ENCODE results near the gene ZNF382. TPM values are rescaled to one million over a fixed set of nuclear protein-coding genes. Genes with fewer than 3 reads are reported as not detected.

ZNF382 gene
- total RNA-seq: 4.9 TPM
- long read RNA-seq, full-length matches to known transcripts: 2 of 4 reads
- long read RNA-seq, partial matches to known transcripts: 0 of 4 reads
- long read RNA-seq, other reads (novel, unspliced or antisense): 2 of 4 reads

- H3K4me1 ChIP-seq: no peaks in the 10 kb centered on the region
- H3K36me3 ChIP-seq: no peaks in the 10 kb centered on the region
- no peaks in the 10 kb centered on the region for H3K27me3 ChIP-seq
- peak within 1 kb of the TSS; percentile 82 for H3K27ac ChIP-seq
- peaks cover 4% of the 10 kb centered on the region for H3K9me3 ChIP-seq
- ATAC-seq: peak; percentile 93
- peak; percentile 85 for DNase-seq
- no peak for TF ChIP-seq CTCF (IDR thresholded peaks at IDR 0.05)
- peak within 1 kb of the TSS; percentile 68 for H3K4me3 ChIP-seq
- intact Hi-C loops (cut with DNase I): no loop called here
These were observed at the start of gene ZNF382 for GRCh38 chr19:36605101-36605876. Gene ZNF382, plus strand, starts transcription at chr19:36605313. Its CDS starts 4,602 bp downstream, at chr19:36609915.

- H3K27me3 ChIP-seq: no peaks in the 10 kb centered on the region
- no peak for ATAC-seq
- intact Hi-C loops (cut with DNase I): no loop called here
- H3K4me1 ChIP-seq: no peaks in the 10 kb centered on the region
- DNase-seq: no peak
- TF ChIP-seq CTCF (IDR thresholded peaks at IDR 0.05): no peak
- H3K9me3 ChIP-seq: peaks cover 88% of the 10 kb centered on the region
- H3K36me3 ChIP-seq: peaks cover 5% of the 10 kb centered on the region
- H3K27ac ChIP-seq: no peak overlapping the region
- H3K4me3 ChIP-seq: no peak overlapping the region
These were observed 40.7 kb upstream of the ZNF382 start for GRCh38 chr19:36564391-36564790.

DNA sequence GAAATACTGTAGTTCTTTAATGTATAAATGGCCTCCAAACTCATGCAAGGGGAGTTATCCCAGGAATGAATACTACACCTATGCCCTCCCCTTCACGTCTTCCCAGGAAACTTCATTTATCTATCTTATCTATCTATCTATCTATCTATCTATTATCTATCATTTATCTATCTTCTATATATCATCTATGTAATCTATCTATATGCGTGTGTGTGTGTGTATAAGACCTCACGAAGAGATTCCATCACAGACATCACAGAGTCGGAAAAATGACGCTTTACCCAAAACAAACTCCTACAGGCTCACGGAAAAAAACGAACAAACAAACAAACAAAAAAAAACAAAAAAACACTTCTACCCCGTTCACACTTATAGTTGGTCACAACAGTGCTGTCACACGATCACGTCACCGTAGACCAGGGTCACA, 32.5 kb upstream of the ZNF382 start:
- Histone ChIP-seq H3K9me3 (peaks cover 12% of the 10 kb centered on the region), H3K27ac (peak overlapping the region; percentile 85), H3K4me1 (peaks cover 19% of the 10 kb centered on the region), H3K36me3 (peaks cover 8% of the 10 kb centered on the region), H3K4me3 (peak overlapping the region; percentile 90), H3K27me3 (no peaks in the 10 kb centered on the region)
- ATAC-seq: no peak
- intact Hi-C loops (cut with DNase I): no loop called here
- no peak for DNase-seq
- TF ChIP-seq CTCF (IDR thresholded peaks at IDR 0.05): no peak

DNA sequence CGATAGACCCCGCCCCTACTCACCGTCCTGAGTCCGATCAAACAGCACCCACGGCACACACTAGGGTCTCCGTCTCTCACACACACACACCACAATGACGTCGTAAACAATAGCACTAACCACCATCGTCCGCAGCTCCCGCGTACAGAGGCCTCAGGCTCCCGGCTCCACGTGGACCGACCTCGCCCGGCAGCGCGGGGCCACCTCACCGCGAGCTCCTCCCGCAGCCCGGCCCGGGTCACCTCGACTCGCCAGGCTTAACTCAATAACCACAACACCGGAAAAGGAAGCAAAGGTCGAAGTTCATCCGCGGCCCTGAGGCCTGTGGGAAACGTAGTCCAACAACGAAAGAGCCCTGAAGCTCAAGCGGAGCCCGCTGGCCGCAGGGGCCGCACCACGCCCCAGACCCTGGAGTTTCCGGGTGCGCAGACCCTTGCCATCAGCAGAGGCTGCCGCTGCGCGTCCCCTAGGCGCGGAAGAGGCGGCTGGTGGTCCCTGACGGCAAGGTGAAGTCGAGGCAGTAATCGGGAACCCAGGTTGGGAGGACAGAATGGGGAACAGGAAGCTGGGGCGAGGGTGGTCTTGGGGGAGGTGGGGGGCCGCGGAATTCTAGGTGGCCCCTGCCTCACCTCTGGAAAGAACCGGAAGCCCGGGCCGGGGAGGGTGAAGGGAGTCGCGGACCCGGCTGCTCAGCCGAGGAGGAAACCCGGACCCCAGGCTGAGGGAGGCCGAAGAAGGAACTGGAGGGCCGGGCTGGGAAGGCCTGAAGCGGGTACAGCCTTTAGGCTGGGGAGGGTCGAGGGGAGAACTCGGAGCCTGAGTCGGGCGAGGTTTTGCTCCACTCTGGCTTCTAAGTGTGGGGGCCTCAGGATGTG, 31.9 kb upstream of the ZNF382 start, which contains the start of gene ZNF529:
Gene ZNF529 (minus strand): TSS at position 273 of the 875 bp plus-strand sequence. CDS start 946 bp downstream, outside the sequence.
- Histone ChIP-seq H3K9me3 (peaks cover 6% of the 10 kb centered on the region), H3K4me1 (peaks cover 19% of the 10 kb centered on the region), H3K36me3 (peaks cover 12% of the 10 kb centered on the region), H3K4me3 (peak within 1 kb of the TSS; percentile 90), H3K27me3 (no peaks in the 10 kb centered on the region), H3K27ac (peak within 1 kb of the TSS; percentile 85)
- DNase-seq (peak; percentile 93), ATAC-seq (peak; percentile 99)
- TF ChIP-seq CTCF (IDR thresholded peaks at IDR 0.05): no peak
- intact Hi-C loops (cut with DNase I): no loop called here

DNA sequence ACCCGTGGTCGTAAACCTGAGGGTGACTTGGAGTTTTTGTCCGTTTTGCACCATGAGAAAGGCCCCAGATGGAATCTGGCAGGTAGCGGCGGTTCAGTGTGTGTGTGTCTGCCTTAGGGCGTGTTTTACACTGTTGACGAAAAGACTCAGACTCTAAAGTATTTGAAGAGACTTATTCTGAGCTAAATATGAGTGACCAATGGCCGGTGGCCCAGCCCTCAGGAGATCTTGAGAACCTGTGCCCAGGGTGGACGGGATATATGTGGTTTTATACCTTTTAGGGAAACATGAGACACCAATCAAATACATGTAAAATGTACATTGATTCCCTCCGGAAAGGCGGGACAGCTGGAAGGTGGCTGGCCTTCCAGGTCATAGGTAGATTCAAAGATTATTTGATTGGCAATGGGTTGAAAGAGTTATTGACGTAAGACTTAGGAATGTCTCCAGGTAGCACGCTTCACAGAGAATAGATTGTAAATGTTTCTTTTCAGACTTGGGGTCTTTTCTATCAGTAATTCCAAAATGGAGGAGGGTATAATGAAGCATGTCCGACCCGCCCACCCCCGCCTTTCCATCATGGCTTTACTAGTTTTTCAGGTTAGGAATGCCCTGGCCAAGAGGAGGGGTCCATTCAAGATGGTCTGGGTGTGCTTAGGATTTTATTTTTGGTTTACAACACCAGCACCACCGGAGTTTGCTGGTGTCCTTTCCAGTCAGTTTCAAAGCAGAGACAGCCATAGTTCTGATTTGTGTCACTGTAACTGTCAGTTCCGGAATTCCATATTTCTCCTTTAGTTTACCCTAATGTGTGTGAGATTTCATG, 31.0 kb upstream of the ZNF382 start:
- Histone ChIP-seq H3K36me3 (peaks cover 15% of the 10 kb centered on the region), H3K4me1 (peaks cover 19% of the 10 kb centered on the region), H3K9me3 (peaks cover 1% of the 10 kb centered on the region), H3K27me3 (no peaks in the 10 kb centered on the region), H3K27ac (peak overlapping the region; percentile 85), H3K4me3 (peak overlapping the region; percentile 90)
- intact Hi-C loops (cut with DNase I): no loop called here
- ATAC-seq: peak; percentile 13
- no peak for DNase-seq
- no peak for TF ChIP-seq CTCF (IDR thresholded peaks at IDR 0.05)
